GM12892 (cell line): ENCODE data around the gene WTAP.
"Not testable (repeated sequence)": the region's sequence is repeated elsewhere in the genome, so short reads cannot be mapped to it uniquely, and the experiment has no call there.

ENCODE experiments used
- DNase-seq: peaks from one replicate; pipeline ENCODE4 v3.0.0; 2011; ENCODE audit not compliant: insufficient read length
- FAIRE-seq: peaks from 2 replicates; lab custom pipeline; 2011; peaks lifted over from hg19 to GRCh38; lab: Jason Lieb, UNC
- POLR2A ChIP-seq: IDR thresholded peaks from 2 replicates; pipeline ENCODE4 v1.6.1; 2011; ENCODE audit warnings: low read depth, low read length, control low read depth
- POLR2AphosphoS5 ChIP-seq: IDR thresholded peaks from 2 replicates; pipeline ENCODE4 v1.6.1; 2011; ENCODE audit warnings: low read depth, low read length, control low read depth
- TAF1 ChIP-seq: IDR thresholded peaks from 2 replicates; pipeline ENCODE4 v1.6.1; 2011; ENCODE audit warnings: low read depth, mild to moderate bottlenecking, control low read depth, low read length, borderline replicate concordance

WTAP gene

GRCh38 chr6:159700970-159701369 is 26.3 kb upstream of the WTAP start:
- no peak for FAIRE-seq
- no peak for DNase-seq
- no peak for TF ChIP-seq TAF1
- no peak for TF ChIP-seq POLR2A
- no peak for TF ChIP-seq POLR2AphosphoS5

GRCh38 chr6:159701413-159701999 is 25.8 kb upstream of the WTAP start:
- no peak for FAIRE-seq
- TF ChIP-seq TAF1 (no peak), POLR2AphosphoS5 (no peak), POLR2A (no peak)
- DNase-seq = no peak

GRCh38 chr6:159710603-159711002 is 16.7 kb upstream of the WTAP start:
- not testable (repeated sequence) for FAIRE-seq, DNase-seq

- not testable (repeated sequence) for DNase-seq, FAIRE-seq
These were observed 14.9 kb upstream of the WTAP start for GRCh38 chr6:159712389-159712788.

GRCh38 chr6:159713984-159714383 is 13.3 kb upstream of the WTAP start:
- DNase-seq = no peak
- no peak for FAIRE-seq
- TF ChIP-seq POLR2A (no peak), TAF1 (no peak), POLR2AphosphoS5 (no peak)

- TF ChIP-seq POLR2AphosphoS5 (no peak), POLR2A (no peak), TAF1 (no peak)
- DNase-seq = no peak
- FAIRE-seq = no peak
These were observed 12.9 kb upstream of the WTAP start for GRCh38 chr6:159714404-159714803.

GRCh38 chr6:159715166-159715565 is 12.1 kb upstream of the WTAP start:
- no peak for TF ChIP-seq POLR2A
- no peak for TF ChIP-seq TAF1
- no peak for TF ChIP-seq POLR2AphosphoS5
- FAIRE-seq = no peak
- DNase-seq = no peak

GRCh38 chr6:159715605-159716004 is 11.7 kb upstream of the WTAP start:
- FAIRE-seq (no peak), DNase-seq (no peak)
- no peak for TF ChIP-seq POLR2A
- TF ChIP-seq TAF1 = no peak
- TF ChIP-seq POLR2AphosphoS5 = no peak

GRCh38 chr6:159716247-159717096 is 10.8 kb upstream of the WTAP start:
- DNase-seq (no peak), FAIRE-seq (no peak)
- TF ChIP-seq POLR2A (no peak), POLR2AphosphoS5 (no peak), TAF1 (no peak)

- no peak for DNase-seq
- FAIRE-seq = no peak
- TF ChIP-seq POLR2AphosphoS5 (no peak), POLR2A (no peak), TAF1 (no peak)
These were observed 8.7 kb upstream of the WTAP start for GRCh38 chr6:159718634-159719033.

- FAIRE-seq (no peak), DNase-seq (no peak)
- TF ChIP-seq POLR2A (no peak), TAF1 (no peak)
These were observed 8.0 kb upstream of the WTAP start for GRCh38 chr6:159719287-159719686.

GRCh38 chr6:159720708-159721107 is 6.6 kb upstream of the WTAP start:
- FAIRE-seq = no peak
- no peak for DNase-seq
- TF ChIP-seq POLR2A (no peak), POLR2AphosphoS5 (no peak)

- not testable (repeated sequence) for DNase-seq, FAIRE-seq
These were observed 5.3 kb upstream of the WTAP start for GRCh38 chr6:159721981-159722380.
